Naive B cell (primary cell): ENCODE results near the gene AHCYL2. TPM values are rescaled to one million over a fixed set of nuclear protein-coding genes. Genes with fewer than 3 reads are reported as not detected.
"Not testable (repeated sequence)": the region's sequence is repeated elsewhere in the genome, so short reads cannot be mapped to it uniquely, and the experiment has no call there.

Experiments
- ATAC-seq, 2 donors: fragments of 150-1000 bp; cut with Tn5 transposase; 2 replicates each; pipeline ENCODE4 v1.10.0; 2021; ENCODE audit warnings: low read depth in 2 of 2, mild to moderate bottlenecking in 2 of 2, moderate library complexity in 2 of 2
- DNase-seq: peaks from one replicate; pipeline ENCODE4 v3.0.0; 2022
- H3K27ac Mint-ChIP-seq, 6 donors: one replicate each; pipeline ENCODE4 v1.8.0; 2020 to 2022; ENCODE audit warnings: mild to moderate bottlenecking in 6 of 6, mixed read lengths in 6 of 6, moderate library complexity in 5 of 6, inconsistent platforms in 2 of 6
- H3K27me3 Mint-ChIP-seq, 3 donors: one replicate each; pipeline ENCODE4 v1.8.0; 2021 to 2022; ENCODE audit warnings: mixed read lengths in 3 of 3, mild to moderate bottlenecking in 1 of 3
- H3K36me3 Mint-ChIP-seq, 2 donors: one replicate each; pipeline ENCODE4 v1.8.0; 2020 to 2022; ENCODE audit warnings: mixed read lengths in 2 of 2, inconsistent platforms in 1 of 2, mild to moderate bottlenecking in 1 of 2
- H3K4me1 Mint-ChIP-seq, 3 donors: one replicate each; pipeline ENCODE4 v1.8.0; 2020 to 2022; ENCODE audit warnings: mixed read lengths in 3 of 3, inconsistent platforms in 1 of 3, mild to moderate bottlenecking in 1 of 3, moderate library complexity in 1 of 3
- H3K4me3 Mint-ChIP-seq, 8 donors: one replicate each; pipeline ENCODE4 v1.8.0; 2020 to 2022; ENCODE audit warnings: mild to moderate bottlenecking in 8 of 8, mixed read lengths in 8 of 8, moderate library complexity in 8 of 8, inconsistent platforms in 2 of 8
- H3K9me3 Mint-ChIP-seq, 7 donors: one replicate each; pipeline ENCODE4 v1.8.0; 2020 to 2022; ENCODE audit warnings: mixed read lengths in 7 of 7, mild to moderate bottlenecking in 5 of 7, inconsistent platforms in 2 of 7, moderate library complexity in 1 of 7
- polyA plus RNA-seq, 6 donors: library from polyadenylated mRNA; unstranded; fragments of 300-500 nt; fragmentation: Illumina TruSeq; gene quantifications; one replicate each; pipeline ENCODE4 v1.2.3, GENCODE V29; 2021; ENCODE audit warnings: low read depth in 6 of 6

The AHCYL2 gene
- polyA plus RNA-seq, 6 donors from 2014 or later = 3.6 to 9.9 (median 5.3) TPM

- ATAC-seq, H3K4me1 Mint-ChIP-seq, H3K27ac Mint-ChIP-seq: not testable (repeated sequence)
Measured at GRCh38 chr7:129215691-129216090, 9.1 kb upstream of the AHCYL2 start.

GRCh38 chr7:129216101-129216715, 8.6 kb upstream of the AHCYL2 start:
- not testable (repeated sequence) for H3K36me3 Mint-ChIP-seq, DNase-seq, H3K4me1 Mint-ChIP-seq, H3K27ac Mint-ChIP-seq, H3K9me3 Mint-ChIP-seq, ATAC-seq, H3K27me3 Mint-ChIP-seq, H3K4me3 Mint-ChIP-seq

More at GRCh38 chr7:129215691-129216090, 9.1 kb upstream of the AHCYL2 start:
- H3K27me3 Mint-ChIP-seq, H3K9me3 Mint-ChIP-seq, DNase-seq, H3K4me3 Mint-ChIP-seq, H3K36me3 Mint-ChIP-seq: not testable (repeated sequence)

- not testable (repeated sequence) for H3K27me3 Mint-ChIP-seq, H3K4me3 Mint-ChIP-seq, H3K27ac Mint-ChIP-seq, DNase-seq, H3K4me1 Mint-ChIP-seq, ATAC-seq, H3K36me3 Mint-ChIP-seq, H3K9me3 Mint-ChIP-seq
Measured at GRCh38 chr7:129216821-129217416, 7.9 kb upstream of the AHCYL2 start.

GRCh38 chr7:129218514-129219062, 6.2 kb upstream of the AHCYL2 start:
- H3K27me3 Mint-ChIP-seq = peaks cover 0 to 8% (median 0%) of the 10 kb centered on the region in 3 donors
- H3K4me3 Mint-ChIP-seq = peak overlapping the region in 2 of 8 donors; percentile 7 to 23
- ATAC-seq = peak; percentile 80 to 85
- no peaks in the 10 kb centered on the region for H3K36me3 Mint-ChIP-seq
- DNase-seq = peak; percentile 74
- peaks cover 18 to 20% (median 20%) of the 10 kb centered on the region in 3 donors for H3K4me1 Mint-ChIP-seq
- peak overlapping the region in 2 of 6 donors; percentile 63 to 85 for H3K27ac Mint-ChIP-seq
- H3K9me3 Mint-ChIP-seq = no peaks in the 10 kb centered on the region

GRCh38 chr7:129219166-129219565, 5.7 kb upstream of the AHCYL2 start:
- ATAC-seq, H3K9me3 Mint-ChIP-seq, H3K27me3 Mint-ChIP-seq, H3K36me3 Mint-ChIP-seq, H3K4me3 Mint-ChIP-seq, H3K27ac Mint-ChIP-seq, DNase-seq: not testable (repeated sequence)
- peaks cover 17 to 26% (median 20%) of the 10 kb centered on the region in 3 donors for H3K4me1 Mint-ChIP-seq

- no peaks in the 10 kb centered on the region for H3K9me3 Mint-ChIP-seq
- no peaks in the 10 kb centered on the region for H3K36me3 Mint-ChIP-seq
- H3K4me1 Mint-ChIP-seq = peaks cover 34 to 43% (median 37%) of the 10 kb centered on the region in 3 donors
- H3K27ac Mint-ChIP-seq = peak overlapping the region; percentile 51 to 93 (median 90)
- H3K4me3 Mint-ChIP-seq = peak overlapping the region; percentile 10 to 83 (median 72)
- peaks cover 0 to 8% (median 0%) of the 10 kb centered on the region in 3 donors for H3K27me3 Mint-ChIP-seq
- ATAC-seq (no peak), DNase-seq (peak; percentile 13)
Measured at GRCh38 chr7:129222064-129222463, 2.8 kb upstream of the AHCYL2 start.

- H3K36me3 Mint-ChIP-seq = no peaks in the 10 kb centered on the region
- H3K27ac Mint-ChIP-seq = peak overlapping the region in 5 of 6 donors; percentile 21 to 91 (median 87)
- ATAC-seq (peak; percentile 42 to 46), DNase-seq (peak; percentile 55)
- H3K4me3 Mint-ChIP-seq = peak overlapping the region; percentile 83 to 99 (median 96)
- H3K27me3 Mint-ChIP-seq = no peaks in the 10 kb centered on the region
- H3K9me3 Mint-ChIP-seq = no peaks in the 10 kb centered on the region
- H3K4me1 Mint-ChIP-seq = peaks cover 30 to 43% (median 37%) of the 10 kb centered on the region in 3 donors
Measured at GRCh38 chr7:129225206-129225930, 538 bp downstream of the AHCYL2 start.

GRCh38 chr7:129225931-129226572, 1.2 kb downstream of the AHCYL2 start:
- Mint-ChIP-seq H3K36me3 (no peaks in the 10 kb centered on the region), H3K4me3 (peak overlapping the region; percentile 83 to 99 (median 94)), H3K27ac (peak overlapping the region in 4 of 6 donors; percentile 15 to 91 (median 54)), H3K27me3 (no peaks in the 10 kb centered on the region), H3K9me3 (no peaks in the 10 kb centered on the region), H3K4me1 (peaks cover 30 to 43% (median 37%) of the 10 kb centered on the region in 3 donors)
- no peak for ATAC-seq
- no peak for DNase-seq

GRCh38 chr7:129227646-129228578, 3.1 kb downstream of the AHCYL2 start:
- ATAC-seq (no peak), DNase-seq (no peak)
- Mint-ChIP-seq H3K4me1 (peaks cover 20 to 30% (median 27%) of the 10 kb centered on the region in 3 donors), H3K9me3 (no peaks in the 10 kb centered on the region), H3K27ac (no peak overlapping the region), H3K36me3 (no peaks in the 10 kb centered on the region), H3K27me3 (no peaks in the 10 kb centered on the region), H3K4me3 (peak overlapping the region in 1 of 8 donors; percentile 22)

- DNase-seq (no peak), ATAC-seq (no peak)
- peaks cover 17 to 23% (median 22%) of the 10 kb centered on the region in 3 donors for H3K4me1 Mint-ChIP-seq
- peaks cover 0 to under 1% of the 10 kb centered on the region in 2 donors for H3K36me3 Mint-ChIP-seq
- H3K27me3 Mint-ChIP-seq = no peaks in the 10 kb centered on the region
- peak overlapping the region in 1 of 8 donors; percentile 6 for H3K4me3 Mint-ChIP-seq
- H3K27ac Mint-ChIP-seq = no peak overlapping the region
- H3K9me3 Mint-ChIP-seq = no peaks in the 10 kb centered on the region
Measured at GRCh38 chr7:129228633-129229032, 3.8 kb downstream of the AHCYL2 start.

GRCh38 chr7:129231666-129232065, 6.8 kb downstream of the AHCYL2 start:
- no peak for ATAC-seq
- no peak overlapping the region for H3K4me3 Mint-ChIP-seq
- no peaks in the 10 kb centered on the region for H3K27me3 Mint-ChIP-seq
- DNase-seq = no peak
- no peak overlapping the region for H3K27ac Mint-ChIP-seq
- H3K9me3 Mint-ChIP-seq = no peaks in the 10 kb centered on the region
- H3K4me1 Mint-ChIP-seq = peaks cover 3 to 10% (median 8%) of the 10 kb centered on the region in 3 donors
- H3K36me3 Mint-ChIP-seq = peaks cover 3 to 6% of the 10 kb centered on the region in 2 donors

- DNase-seq (no peak), ATAC-seq (no peak)
- peaks cover 4 to 11% of the 10 kb centered on the region in 2 donors for H3K36me3 Mint-ChIP-seq
- peaks cover 8 to 26% (median 15%) of the 10 kb centered on the region in 3 donors for H3K4me1 Mint-ChIP-seq
- no peaks in the 10 kb centered on the region for H3K9me3 Mint-ChIP-seq
- peak overlapping the region in 3 of 6 donors; percentile 49 to 60 (median 58) for H3K27ac Mint-ChIP-seq
- no peaks in the 10 kb centered on the region for H3K27me3 Mint-ChIP-seq
- H3K4me3 Mint-ChIP-seq = no peak overlapping the region
Measured at GRCh38 chr7:129238546-129238945, 13.7 kb downstream of the AHCYL2 start.
